NCI-H446 (cell line): Measurements from ENCODE around the gene C1orf167.

Experiments used
- DNase-seq, 2 experiments: peaks; one replicate each; lab custom pipeline; 2025; lab: John Stamatoyannopoulos, UW

C1orf167 gene, protein sequence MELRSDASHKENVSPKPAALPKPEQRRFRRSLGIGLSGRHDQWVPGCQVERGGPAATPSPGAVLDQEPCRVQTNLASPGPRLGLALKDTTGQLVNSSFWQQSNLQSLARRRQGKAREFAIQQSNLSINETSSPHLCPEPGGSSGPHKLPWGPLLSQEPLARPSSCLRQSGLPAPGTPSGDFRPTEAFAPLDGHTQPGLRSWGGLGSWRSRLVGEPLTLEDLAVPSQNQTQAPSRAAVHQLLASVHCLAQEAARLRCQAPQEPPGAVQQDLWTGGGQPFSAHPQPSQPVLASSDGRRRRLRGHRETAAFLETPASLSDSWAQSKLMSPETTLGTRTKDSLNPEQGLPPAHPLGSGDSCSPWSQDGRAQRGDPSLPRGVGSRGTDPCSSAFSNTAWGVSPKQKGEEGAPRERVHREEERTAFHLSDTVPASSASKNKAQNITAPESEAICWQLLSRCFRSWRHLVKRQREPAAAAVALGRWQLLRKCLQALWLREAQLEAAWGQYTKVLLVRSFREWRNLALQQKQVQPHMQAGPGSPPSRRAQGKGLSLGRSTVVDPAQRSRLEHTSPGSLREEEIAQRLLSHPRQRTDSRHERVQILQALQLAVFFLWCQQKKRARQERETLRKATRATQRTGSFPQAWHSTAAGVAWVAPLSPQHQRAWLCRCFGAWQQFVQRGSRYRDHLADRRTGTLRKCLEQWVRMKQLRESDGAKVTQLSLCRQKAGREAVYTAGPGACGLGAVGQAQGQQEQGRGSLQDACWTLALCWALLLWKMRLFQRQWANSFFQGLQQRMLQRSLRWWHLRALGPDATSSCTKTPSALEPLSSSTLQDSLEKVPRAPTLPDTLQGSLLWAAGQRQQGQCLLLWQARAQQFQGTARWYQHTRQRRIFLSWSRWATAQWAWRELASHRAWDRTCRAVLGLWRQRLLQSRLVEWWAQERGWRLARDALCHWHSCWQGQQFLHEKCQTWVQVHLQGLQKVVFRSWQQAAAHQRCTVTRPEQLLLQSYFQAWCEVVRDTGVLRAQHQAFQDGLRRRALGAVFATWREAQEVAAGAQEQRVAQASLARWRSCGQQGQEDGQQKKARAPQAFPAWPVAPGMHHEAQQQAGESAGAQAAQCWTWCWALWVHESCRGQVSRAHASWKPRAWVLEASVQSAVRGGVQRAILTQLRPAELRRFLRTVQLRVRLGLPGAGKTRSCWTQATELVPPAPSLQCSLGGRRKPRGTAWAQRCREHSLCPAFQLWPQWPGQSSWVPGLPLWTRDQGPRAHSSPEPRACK (N-terminal part only)

DNA sequence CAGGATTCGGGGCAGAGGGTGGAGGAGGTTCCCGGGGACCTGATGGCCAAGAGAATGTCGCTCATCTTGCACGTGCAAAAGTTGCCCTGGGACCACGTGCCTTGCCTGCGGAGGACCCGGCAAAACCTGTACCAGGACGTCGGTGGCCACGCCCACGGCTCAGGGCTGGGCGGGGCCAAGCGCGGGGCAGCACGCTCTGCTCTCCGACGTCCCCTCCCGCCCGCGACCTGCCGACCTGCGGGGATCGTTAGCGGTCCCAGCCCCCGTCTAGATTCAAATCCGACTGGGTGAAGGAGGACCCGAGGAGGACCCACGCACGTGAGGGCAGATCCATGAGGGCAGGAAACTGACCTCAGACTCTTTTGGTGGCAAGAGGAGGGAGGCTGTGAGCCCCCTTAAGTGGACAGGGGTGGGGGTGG lies at the start of gene C1orf167:
Gene C1orf167 (plus strand): TSS at position 206 of the 419 bp plus-strand sequence. CDS start 2,208 bp downstream, outside the sequence.
- no peak for DNase-seq

DNA sequence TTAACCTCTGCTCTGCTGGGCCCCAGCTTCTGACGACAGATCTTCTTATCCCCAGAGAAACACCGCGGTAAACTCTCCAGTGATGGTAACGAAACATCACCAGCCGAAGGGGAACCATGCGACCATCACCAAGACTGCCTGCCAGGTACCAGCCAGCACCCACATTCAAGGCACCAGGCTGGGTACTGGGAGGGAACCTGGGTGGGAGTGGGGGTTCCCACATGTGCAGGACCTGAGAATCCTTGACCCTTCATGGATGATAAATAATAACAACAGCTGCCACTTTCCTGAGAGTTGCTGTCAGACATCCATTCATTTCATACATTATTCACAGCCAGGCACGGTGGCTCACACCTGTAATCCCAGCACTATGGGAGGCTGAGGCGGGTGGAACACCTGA lies 49.7 kb upstream of the C1orf167 start:
- no peak for DNase-seq

DNA sequence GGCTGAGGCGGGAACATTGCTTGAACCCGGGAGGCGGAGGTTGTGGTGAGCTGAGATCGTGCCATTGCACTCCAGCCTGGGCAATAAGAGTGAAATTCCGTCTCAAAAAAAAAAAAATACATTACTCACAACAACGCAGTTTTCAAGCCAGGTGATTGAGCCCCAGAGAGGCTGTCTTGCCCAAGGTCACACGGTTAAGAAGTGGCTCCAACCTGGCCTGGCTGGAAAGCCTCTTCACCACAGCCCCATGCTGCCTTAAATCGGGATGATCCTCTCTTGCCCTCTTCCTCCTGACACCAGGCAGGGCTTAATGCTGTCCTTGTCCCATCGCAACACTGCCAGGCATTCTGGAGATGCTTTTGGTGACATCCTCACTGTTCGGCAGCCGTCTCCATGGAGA lies 48.9 kb upstream of the C1orf167 start:
- DNase-seq: no peak

DNA sequence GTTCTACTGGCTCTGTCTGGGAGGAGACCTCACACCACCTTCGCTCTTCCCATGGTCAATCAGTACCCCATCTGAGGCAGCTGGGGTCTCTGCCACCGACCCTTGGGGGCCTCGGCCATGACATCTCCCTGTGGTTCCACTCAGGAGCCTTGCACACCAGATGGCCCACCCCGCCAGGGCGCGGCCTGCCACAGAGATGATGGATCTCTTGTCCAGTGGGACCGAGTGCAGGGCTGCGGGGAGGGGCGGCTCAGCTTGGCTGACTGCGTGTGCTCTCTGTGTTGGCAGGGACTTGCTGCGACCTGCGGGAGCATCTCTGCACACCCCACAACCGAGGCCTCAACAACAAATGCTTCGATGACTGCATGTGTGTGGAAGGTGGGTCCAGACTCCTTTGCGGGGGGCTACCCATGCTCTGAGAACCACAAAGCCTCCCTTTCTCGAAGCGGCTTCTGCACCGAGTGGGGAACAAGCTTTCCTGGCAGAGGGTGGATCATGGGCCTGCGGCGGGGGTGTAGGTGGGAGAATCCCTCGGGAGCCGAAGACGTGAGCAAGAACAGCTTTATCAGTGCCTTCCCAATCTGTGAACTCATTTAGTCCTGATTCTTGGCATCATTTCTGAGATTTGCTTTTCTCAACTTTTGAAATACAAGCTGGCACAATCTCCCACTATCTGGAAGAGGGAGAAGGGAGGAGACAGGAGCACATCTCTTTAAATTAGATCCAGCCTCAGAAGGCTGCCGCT lies 47.0 kb upstream of the C1orf167 start:
- DNase-seq: peak in 1 of 2 experiments; percentile 35

DNA sequence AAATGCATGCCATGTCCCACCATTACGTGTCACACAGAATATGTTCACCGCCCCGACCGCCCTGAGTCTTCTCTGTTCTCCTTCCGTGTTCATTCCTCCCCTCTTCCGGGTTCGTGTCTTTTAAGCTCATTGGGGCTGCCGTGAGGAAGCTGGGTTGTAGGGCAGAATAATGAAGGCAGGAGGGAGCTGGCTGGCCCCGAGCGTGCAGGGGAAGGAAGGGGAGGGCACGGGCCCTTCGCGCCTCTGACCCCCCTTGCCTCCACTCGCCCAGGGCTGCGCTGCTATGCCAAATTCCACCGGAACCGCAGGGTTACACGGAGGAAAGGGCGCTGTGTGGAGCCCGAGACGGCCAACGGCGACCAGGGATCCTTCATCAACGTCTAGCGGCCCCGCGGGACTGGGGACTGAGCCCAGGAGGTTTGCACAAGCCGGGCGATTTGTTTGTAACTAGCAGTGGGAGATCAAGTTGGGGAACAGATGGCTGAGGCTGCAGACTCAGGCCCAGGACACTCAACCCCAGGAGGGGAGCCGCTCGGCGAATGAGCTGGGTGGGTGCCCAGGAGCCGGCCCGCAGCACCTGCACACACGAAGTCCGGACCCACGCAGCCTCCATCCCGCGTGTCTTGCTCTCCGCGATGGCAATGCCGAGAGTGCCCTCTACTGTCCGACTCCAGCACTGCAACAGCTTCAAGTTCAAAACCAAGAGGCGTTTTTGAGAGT lies 42.5 kb upstream of the C1orf167 start:
- DNase-seq: peak; percentile 38 to 71

DNA sequence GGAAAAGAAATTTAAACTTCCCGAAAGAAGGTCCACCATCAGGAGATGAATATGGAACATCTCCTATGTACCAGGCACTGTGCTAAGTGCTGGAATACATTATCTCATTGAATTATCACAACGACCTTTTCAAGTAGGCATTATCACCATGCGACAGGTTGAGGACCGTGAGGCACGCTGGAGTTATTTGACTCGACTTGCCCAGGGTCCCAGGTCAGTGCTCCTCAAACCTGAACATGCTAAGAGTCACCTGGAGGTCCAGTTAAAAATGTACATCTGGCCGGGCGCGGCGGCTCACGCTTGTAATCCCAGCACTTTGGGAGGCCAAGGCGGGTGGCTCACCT lies 42.0 kb upstream of the C1orf167 start:
- no peak for DNase-seq

DNA sequence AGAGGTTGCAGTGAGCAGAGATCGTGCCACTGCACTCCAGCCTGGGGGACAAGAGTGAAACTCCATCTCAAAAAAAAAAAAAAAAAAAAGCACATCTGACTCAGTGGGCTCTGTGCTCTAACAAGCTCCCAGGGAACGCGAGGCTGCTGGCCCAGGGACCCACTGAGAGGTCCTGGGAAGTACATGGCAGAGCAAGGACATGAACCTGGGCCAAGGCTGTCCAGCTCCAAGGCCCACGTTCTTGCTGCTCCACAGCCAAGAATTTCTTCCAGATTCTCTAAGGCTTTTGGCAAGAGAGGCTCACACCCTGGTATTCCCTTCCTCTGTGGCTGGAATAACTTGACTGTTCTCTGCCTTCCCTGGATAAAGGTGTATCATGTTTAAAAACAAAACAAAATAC lies 41.5 kb upstream of the C1orf167 start:
- DNase-seq: no peak

DNA sequence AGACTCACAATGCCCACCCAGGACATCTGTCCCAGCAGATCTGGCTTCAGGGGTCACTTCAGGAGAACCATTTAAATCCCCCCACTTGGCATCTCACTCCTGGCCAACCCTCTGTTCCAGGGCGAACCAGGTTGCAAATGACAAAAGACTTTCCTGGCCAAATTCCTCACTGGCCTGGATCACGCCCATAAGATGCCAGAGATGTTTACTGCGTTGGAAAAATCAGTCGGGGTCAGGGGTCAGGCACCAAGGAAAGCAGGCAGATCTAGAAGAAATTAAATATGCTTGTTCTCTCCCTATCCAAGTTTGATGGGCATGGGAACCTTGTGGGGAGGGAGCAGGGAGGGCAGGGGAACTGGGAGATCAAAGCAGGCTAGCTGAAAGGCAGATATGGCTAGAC lies 40.7 kb upstream of the C1orf167 start:
- no peak for DNase-seq

DNA sequence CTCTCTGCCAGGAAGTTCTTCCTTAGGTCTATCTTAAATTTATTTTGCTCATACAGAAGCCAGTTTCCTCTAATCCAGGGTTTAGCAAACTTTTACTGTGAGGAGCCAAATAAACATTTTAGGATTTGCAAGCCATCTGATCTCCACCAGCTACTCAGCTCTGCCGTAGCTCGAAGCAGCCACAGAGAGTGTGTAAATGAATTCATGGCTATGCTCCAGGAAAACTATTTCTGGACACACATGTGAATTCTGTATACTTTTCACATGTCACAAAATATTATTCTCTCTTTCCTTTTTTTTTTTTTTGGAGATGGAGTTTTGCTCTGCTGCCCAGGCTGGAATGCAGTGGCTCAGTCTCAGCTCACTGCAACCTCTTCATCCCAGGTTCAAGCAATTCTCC lies 39.5 kb upstream of the C1orf167 start:
- no peak for DNase-seq

DNA sequence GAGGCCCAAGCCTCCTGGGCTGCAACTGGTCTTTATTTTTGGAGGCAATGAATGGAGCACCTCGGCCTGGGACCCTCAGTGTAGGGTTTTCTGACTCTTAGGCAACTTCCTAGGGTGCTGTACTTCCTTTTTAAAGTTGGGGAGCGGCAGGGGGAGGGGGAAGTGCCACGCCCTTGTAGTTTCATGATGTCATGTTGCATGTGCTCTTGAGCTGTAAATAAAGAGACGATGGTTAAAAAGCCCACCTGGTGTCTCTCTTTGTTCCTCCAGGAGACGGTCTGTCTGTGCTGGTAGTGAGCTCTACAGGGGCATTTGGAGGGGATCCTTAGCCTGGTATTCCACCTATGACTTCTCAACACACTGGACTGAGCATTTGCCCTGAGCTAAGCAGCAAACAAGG lies 36.4 kb upstream of the C1orf167 start:
- DNase-seq: no peak

DNA sequence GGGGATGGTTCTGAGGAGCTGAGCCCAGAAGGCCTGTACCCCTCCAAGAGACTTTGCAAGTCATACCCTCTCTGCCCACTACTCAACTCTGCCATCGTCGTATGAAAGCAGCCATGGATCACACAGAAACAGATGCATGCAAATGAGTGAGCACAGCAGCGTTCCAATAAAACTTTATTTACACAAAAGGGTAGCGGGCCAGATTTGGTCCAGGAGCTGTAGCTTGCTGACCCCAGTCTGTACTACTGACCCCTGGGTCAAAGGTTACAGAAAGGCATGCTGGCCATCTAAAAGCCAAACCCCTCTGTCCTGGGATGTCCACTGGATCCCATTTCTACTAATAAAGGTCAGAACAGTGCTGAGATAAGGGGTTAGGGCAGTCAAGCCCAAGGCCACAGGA lies 34.9 kb upstream of the C1orf167 start:
- DNase-seq: no peak

DNA sequence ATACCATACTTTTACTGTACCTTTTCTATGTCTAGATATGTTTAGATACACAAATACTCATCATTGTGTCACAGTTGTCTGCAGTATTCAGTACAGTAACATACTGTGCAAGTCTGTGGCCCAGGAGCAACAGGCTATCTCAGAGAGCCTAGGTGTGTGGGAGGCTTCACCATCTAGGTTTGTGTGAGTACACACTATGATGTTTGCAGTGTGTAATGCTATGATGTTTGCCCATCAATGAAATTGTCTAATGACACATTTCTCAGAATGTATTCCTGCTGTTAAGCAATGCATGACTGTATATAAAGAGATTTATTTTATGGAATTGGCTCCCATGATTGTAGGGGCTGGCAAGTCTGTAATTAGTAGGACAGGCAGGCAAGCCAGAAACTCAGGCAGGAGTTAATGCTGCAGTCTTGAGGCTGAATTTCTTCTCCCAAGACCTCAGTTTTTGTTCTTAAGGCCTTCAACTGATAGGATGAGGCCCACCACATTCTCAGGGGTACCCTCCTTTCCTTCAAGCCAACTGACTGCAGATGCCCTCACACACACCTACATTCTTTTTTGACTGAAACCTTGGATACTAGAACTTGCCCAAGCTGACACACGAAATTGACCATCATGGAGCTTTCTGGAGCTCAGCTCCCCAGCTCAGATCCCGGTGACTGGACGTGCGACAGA lies 33.7 kb upstream of the C1orf167 start:
- DNase-seq: no peak

DNA sequence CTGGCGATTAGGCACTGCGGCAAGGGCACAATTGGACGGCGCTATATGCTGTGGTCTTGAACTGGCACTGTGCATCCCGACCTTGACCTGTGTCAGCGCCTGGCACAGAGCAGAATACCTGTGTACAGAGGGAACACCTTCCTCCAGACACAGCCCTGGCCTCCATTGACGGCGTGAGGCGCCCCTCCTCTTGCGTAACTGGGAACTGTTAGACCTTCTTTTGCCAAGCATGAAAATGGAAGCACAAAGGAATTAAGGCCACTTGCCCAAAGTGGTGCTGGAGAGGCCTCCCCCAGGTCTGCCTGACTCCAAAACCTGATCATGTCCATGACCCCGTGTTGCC lies 32.9 kb upstream of the C1orf167 start:
- DNase-seq: no peak

DNA sequence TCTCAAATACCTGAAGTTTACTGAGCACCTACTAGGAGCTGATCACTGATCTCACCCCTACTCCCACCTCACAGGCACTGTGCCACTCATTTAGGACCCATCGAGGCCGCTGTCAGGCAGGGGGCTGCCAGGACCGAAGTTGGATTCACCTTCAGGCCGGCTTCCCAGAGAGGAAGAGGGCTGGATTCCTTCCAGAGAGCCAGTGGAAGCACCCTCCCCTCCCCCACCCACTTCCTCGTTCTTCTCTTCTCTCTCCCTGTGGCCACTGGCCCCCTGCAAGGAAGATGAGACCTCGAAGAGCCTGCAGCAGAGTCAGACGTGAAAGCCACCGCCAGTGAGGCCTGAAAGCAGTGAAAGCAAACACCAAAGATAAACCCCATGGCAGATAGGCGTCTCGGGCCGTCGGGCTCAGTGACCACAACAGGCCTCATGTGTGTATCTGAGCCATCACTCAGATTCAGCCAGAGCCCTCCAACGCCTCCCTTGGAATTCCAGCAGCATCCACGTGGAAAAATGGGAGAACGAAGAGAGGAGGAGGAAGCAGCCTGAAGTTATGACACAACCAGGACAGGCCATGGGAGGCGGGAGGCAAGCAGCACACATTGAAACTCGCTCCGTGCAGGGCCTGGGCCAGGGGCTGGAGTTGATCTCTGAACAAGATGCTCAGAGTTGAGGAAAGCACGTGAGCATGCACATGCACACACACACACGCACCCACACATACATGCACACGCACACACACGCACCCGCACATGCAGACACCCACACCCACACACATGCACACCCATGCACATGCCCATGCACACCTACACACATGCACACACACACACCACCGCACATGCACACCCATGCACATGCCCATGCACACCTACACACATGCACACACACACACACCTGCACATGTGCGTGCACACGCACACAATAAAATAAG lies 32.2 kb upstream of the C1orf167 start:
- DNase-seq: no peak

DNA sequence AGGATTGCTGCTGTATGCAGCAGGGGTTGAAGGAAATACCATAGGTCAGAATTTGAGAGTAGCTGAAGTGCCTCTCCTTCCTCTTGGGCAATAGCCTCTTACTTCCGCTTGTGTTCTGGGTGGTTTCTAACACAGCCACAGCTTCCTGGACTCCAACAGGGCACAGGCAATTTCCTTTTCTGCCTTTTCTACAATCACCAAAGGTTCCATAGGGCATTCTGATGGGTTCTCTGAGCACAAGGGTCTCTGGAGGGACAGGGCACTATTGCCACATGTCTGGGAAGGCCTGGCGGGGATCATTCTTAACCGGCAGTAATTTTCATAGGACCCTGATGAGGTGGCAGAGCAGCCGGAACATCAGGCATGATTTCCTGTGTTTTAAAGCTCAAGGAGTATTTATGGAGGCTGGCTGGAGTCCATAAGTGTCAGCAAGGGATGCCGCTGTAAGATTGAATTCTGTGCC lies 31.5 kb upstream of the C1orf167 start:
- no peak for DNase-seq

DNA sequence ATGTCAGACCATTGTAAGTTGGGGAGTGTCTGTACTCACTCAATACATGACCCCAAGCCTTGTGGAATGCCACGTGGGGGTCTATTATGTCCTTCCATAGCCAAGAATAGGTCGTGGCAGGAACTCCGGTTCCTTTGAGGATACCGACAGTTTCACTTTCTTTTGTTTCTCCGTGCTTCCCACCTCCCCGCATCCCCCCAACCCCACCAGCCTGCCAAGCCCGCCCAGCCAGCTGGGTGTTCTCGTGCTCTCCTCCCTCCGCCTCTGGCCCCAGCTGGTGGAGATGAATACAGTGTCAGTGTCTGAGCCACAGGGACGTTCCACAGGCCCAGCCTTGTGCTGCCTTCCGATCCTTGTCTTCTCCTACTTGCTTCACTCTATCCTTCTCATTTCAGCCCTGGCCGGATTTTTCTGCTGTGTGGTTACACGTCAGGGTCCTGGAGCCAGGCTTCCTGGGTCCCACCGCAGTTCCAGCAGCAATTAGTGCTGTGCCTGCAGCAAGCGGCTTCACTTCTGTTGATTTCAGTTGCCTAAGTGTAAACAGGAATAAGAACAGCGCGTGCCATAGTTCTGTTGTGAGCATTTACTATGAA lies 30.2 kb upstream of the C1orf167 start:
- DNase-seq: no peak

DNA sequence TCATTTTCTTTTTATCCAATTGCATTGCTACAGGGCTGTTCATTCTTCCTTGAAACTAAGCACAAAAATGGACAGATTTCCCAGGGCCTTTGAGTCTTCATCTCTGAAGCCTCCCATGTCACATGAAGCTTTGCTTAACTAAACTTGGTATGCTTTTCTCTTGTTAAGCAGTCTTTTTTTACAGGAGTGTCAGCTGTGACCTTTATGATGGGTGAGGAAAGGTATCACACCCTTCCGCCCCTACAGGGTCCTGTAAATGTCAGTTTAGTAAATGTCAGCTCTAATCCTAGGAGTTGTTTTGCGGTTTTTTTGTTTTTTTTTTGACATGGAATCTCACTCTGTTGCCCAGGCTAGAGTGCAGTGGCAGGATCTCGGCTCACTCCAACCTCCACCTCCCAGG lies 28.7 kb upstream of the C1orf167 start:
- DNase-seq: no peak

DNA sequence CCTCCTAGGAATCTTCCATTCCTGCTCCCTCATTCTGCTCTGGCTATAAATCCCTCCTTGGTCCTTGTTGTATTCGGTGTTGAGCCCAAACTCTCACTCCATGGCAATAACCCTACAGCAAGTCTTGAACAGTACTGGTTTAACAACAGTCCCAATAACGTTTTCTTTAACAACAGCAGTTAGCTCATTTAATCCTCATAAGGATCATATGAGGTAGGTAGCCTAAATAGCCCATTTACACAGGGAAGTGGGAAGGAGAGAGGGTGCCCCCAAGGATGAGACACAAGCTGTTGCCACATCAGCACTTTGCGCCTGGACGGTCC lies 26.5 kb upstream of the C1orf167 start:
- no peak for DNase-seq
